ENCODE results near the gene GNAS. TPM values are rescaled to one million over a fixed set of nuclear protein-coding genes. Genes with fewer than 3 reads are reported as not detected.

The GNAS gene
- total RNA-seq, 1 donor = 474 TPM

GRCh38 chr20:58863044-58863790, 10.7 kb downstream of the GNAS start:
- TF ChIP-seq CTCF (IDR thresholded peaks at IDR 0.05; ENCODE audit: insufficient read depth, low read length) = no peak
- DNase-seq (ENCODE audit: low read depth) = no peak
- H3K4me3 ChIP-seq (ENCODE audit: low read depth, low read length) = no peak overlapping the region

DNA sequence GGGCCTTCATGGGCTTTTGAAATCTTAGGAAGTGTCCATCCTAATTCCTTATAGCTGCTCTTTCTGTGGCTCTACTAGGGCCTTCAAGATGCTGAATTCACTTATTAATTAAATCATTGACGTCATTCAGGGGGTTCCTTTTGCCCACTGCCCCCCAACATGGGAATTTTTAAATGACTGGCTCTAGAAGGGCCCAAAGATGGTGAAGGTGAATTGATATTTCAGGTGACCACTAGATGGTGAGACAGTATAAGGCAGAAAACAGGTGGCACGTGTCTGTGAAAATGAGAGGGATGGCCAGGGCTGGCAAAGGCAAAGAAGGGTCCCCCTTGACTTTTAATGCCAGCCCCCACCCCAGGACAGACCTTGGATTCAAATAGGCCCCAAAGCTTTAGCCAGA, 11.8 kb downstream of the GNAS start:
- H3K4me3 ChIP-seq (ENCODE audit: low read depth, low read length) = no peak overlapping the region
- TF ChIP-seq CTCF (IDR thresholded peaks at IDR 0.05; ENCODE audit: insufficient read depth, low read length) = no peak
- no peak for DNase-seq (ENCODE audit: low read depth)

DNA sequence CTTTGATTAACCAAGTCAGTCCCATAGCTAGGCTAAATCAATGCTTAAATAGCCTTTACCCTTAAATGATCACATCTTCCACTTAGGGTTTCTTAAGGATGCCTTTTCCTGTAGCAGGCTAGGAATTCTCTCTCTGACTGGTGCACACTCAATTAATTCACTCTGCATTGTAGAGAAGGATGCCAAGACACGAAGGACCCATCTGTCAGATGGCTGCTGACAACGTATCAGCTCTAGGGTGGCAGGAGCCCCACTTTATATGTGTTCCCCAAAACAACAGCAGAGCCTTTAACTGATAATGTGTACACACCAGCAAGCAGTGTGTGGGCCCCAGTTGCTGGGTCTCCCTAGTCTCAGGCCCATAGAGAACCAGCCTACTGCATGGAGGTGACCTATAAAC, 13.3 kb downstream of the GNAS start:
- no peak for DNase-seq (ENCODE audit: low read depth)
- TF ChIP-seq CTCF (IDR thresholded peaks at IDR 0.05; ENCODE audit: insufficient read depth, low read length) = no peak
- H3K4me3 ChIP-seq (ENCODE audit: low read depth, low read length) = no peak overlapping the region

GRCh38 chr20:58867211-58867610, 14.7 kb downstream of the GNAS start:
- no peak overlapping the region for H3K4me3 ChIP-seq (ENCODE audit: low read depth, low read length)
- TF ChIP-seq CTCF (IDR thresholded peaks at IDR 0.05; ENCODE audit: insufficient read depth, low read length) = no peak
- peak; percentile 45 for DNase-seq (ENCODE audit: low read depth)

DNA sequence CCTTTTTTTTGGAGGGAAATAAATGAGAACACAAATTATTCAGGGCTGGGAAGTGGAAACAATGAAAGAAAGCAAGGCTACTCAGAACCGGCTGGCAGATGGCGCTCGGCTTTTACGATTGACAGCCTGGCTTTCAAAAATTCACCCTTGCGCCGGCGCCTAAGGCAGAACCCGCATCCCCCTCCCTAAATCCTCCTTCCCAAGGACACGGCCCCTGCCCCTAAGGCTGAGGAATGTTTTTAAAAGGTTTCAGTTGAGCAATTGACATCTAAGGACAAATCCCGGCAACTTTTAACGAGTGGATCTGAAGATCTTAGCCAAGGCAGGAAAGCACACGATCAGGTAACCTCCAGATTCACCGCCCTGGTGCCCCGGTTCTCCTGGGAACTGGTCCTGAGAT, 16.3 kb downstream of the GNAS start:
- H3K4me3 ChIP-seq (ENCODE audit: low read depth, low read length) = no peak overlapping the region
- DNase-seq (ENCODE audit: low read depth) = no peak
- TF ChIP-seq CTCF (IDR thresholded peaks at IDR 0.05; ENCODE audit: insufficient read depth, low read length) = no peak

- no peak for DNase-seq (ENCODE audit: low read depth)
- TF ChIP-seq CTCF (IDR thresholded peaks at IDR 0.05; ENCODE audit: insufficient read depth, low read length) = no peak
- no peak overlapping the region for H3K4me3 ChIP-seq (ENCODE audit: low read depth, low read length)
Measured at GRCh38 chr20:58869662-58870227, 17.2 kb downstream of the GNAS start.

Data from fibroblast of the aortic adventitia (primary cell).